K562 treated with DMSO at 1 percent for 4 hours (cell line): ENCODE results near the gene MRPL44. TPM values are rescaled to one million over a fixed set of nuclear protein-coding genes. Genes with fewer than 3 reads are reported as not detected.

Source experiments
- total RNA-seq: library from RNA; unstranded; fragments of 300-600 nt; gene quantifications from 2 replicates; pipeline ENCODE4 v1.2.3, GENCODE V29; 2022; ENCODE audit not compliant: insufficient read depth

Gene MRPL44
- total RNA-seq: 14.3 and 15.0 TPM in 2 replicates

GRCh38 chr2:223957092-223957851 lies at the start of gene MRPL44:
TSS of gene MRPL44 (plus strand) at chr2:223957463. CDS start at chr2:223957473, 10 bp downstream.

GRCh38 chr2:223944703-223945531 lies 12.3 kb upstream of the MRPL44 start, which contains the start of gene WDFY1:
TSS of gene WDFY1 (minus strand) at chr2:223945335. CDS start at chr2:223945284, 51 bp downstream.

Other genes starting within 250 kb of the MRPL44 start
- 1.8 TPM in 1 of 2 replicates, not detected in the other for gene AP1S3, start 119.9 kb upstream of the MRPL44 start, total RNA-seq
- 16.0 and 20.6 TPM in 2 replicates for gene WDFY1, start 12.1 kb upstream of the MRPL44 start, total RNA-seq
- 0.80 and 1.3 TPM in 2 replicates for gene SERPINE2, start 81.8 kb downstream of the MRPL44 start, total RNA-seq